ENCODE results near the gene TBC1D22B. TPM values are rescaled to one million over a fixed set of nuclear protein-coding genes. Genes with fewer than 3 reads are reported as not detected.

The TBC1D22B gene
- total RNA-seq, 4 donors from 2014 or later, result 8.0 to 9.5 (median 8.5) TPM

DNA sequence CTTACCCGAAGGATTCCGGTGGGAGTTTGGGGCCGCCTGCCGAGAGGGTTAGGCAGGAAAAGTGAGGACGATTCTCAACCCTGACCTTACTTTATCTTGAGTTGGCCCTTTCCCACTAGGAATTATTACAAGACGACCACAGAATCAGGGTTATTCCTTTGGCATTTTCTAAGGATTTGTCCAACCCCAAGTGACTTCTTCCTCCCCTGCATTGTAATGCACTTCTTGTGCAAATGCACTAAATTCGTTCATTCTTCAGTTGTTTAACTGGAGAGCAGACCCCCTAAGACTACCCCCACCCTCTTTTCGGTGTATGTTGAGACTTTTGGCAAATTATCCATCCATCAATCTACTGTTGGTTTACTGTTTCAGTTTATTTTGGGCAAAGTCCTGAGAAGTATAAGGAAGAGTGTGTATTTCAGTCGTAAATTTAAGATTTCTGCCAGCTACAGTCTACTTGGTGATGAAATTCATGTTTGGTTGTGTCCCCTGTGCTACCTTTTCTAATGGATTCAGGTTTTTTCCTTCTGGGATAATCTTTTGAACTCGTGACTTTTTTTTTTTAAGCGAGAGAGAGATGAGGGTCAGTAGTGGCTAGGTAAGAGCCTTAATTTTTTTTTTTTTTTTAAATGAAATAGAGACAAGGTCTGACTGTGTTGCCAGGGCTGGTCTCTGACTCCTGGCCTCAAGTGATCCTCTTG lies 983 bp downstream of the TBC1D22B start:
- ATAC-seq (ENCODE audit: low FRiP score), result no peak
- TF ChIP-seq, protein P1, sequence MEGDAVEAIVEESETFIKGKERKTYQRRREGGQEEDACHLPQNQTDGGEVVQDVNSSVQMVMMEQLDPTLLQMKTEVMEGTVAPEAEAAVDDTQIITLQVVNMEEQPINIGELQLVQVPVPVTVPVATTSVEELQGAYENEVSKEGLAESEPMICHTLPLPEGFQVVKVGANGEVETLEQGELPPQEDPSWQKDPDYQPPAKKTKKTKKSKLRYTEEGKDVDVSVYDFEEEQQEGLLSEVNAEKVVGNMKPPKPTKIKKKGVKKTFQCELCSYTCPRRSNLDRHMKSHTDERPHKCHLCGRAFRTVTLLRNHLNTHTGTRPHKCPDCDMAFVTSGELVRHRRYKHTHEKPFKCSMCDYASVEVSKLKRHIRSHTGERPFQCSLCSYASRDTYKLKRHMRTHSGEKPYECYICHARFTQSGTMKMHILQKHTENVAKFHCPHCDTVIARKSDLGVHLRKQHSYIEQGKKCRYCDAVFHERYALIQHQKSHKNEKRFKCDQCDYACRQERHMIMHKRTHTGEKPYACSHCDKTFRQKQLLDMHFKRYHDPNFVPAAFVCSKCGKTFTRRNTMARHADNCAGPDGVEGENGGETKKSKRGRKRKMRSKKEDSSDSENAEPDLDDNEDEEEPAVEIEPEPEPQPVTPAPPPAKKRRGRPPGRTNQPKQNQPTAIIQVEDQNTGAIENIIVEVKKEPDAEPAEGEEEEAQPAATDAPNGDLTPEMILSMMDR (IDR thresholded peaks at IDR 0.05), result no peak
- DNase-seq (ENCODE audit: low spot score), result no peak

DNA sequence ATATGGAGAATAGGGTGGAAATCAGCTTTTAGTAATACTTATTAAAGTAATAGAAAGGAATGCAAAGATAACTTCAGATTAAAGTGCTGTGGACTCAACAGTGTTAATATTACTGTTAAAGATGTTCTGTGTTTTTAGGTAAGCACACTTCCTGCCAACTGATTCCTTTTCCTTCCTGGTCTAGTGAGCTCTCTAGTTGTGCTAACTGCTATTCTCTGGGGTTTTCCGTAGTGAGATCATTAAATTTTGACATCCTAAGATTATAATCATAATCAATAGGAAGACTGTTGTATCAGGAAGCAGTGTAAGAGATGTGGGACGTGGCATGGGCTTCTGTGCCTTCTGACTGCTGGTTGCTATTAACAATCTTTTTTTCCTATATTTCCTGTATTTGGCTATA lies 1.6 kb downstream of the TBC1D22B start:
- no peak for DNase-seq (ENCODE audit: low spot score)
- TF ChIP-seq, protein P1 (IDR thresholded peaks at IDR 0.05), result no peak
- ATAC-seq (ENCODE audit: low FRiP score), result no peak

DNA sequence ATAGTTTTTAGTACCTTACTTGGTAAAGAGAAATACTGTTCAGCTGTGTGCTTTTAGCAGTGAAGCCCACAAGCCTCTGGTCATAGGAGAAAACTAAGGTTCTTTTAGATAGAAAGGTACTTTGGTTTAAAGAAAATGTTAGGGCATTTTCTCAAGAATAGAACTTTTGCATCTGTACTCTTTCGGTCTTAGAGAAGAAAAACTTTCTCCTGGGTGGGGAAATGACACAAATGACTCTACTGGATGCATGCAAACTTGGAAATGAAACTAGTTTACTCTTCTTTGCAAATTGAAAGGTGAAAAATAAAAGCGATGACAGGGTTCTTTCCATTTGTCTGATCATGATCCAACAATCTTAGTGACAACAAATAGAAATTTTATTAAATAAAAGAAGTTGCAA lies 2.5 kb downstream of the TBC1D22B start:
- DNase-seq (ENCODE audit: low spot score) (no peak), ATAC-seq (ENCODE audit: low FRiP score) (no peak)
- TF ChIP-seq, protein P1 (IDR thresholded peaks at IDR 0.05), result no peak

DNA sequence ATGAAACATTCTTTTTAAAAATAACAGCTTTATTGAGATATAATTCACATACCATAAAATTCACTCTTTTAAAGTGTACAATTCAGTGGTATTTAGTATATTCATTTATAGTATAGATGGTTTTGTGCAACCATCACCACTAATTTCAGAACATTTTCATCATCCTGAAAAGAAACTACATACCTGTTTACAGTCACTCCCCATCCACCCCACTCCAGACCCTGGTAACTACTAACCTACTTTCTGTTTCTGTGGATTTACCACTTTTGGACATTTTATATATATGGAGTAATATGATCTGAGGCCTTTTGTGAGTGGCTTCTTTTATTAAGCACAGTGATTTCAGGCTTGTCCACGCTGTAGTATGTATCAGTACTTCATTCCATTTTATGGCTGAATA lies 2.9 kb downstream of the TBC1D22B start:
- ATAC-seq (ENCODE audit: low FRiP score) (no peak), DNase-seq (ENCODE audit: low spot score) (no peak)
- TF ChIP-seq, protein P1 (IDR thresholded peaks at IDR 0.05), result no peak

DNA sequence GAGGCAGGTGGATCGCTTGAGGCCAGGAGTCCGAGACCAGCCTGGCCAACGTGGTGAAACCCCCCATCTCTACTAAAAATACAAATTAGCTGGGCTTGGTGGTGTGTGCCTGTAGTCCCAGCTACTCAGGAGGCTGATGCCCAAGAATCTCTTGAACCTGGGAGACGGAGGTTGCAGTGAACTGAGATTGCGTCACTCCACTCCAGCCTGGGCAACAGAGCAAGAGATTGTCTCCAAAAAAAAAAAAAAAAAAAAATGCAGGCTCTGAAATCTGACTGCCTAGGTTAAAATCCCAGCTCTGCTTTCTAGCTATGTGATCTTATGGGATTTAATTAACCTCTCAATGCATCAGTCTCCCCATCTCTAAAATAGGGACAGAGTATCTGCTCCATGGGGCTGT lies 3.6 kb downstream of the TBC1D22B start:
- no peak for DNase-seq (ENCODE audit: low spot score)
- TF ChIP-seq, protein P1 (IDR thresholded peaks at IDR 0.05), result no peak
- ATAC-seq (ENCODE audit: low FRiP score), result no peak

DNA sequence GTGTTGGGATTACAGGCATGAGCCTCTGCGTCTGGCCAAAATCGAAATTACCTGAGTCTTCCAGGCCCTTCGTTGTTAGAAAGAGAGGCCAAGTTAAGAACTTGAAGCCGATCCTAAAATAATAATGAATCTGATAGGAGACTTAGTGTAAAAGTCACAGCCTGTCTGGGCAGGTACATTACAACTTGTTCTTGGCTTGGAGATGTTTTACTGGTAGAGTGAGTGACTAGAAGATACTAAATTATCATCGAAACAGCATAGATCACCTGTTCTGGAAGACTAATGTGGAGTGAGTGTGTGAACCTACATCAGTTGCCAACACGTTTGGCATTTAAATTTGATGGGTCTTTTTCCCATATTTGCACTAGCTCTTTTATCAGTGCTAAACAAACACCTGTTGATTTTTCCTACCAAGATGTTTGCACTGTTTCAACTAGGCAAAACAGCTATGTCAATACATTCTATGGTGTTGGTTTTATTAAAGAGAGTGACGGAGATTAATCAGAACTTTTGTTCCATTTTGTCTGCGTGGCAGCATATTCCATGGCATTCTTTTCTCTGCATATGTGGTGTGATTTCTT lies 5.0 kb downstream of the TBC1D22B start:
- TF ChIP-seq, protein P1 (IDR thresholded peaks at IDR 0.05), result no peak
- DNase-seq (ENCODE audit: low spot score), result no peak
- no peak for ATAC-seq (ENCODE audit: low FRiP score)

DNA sequence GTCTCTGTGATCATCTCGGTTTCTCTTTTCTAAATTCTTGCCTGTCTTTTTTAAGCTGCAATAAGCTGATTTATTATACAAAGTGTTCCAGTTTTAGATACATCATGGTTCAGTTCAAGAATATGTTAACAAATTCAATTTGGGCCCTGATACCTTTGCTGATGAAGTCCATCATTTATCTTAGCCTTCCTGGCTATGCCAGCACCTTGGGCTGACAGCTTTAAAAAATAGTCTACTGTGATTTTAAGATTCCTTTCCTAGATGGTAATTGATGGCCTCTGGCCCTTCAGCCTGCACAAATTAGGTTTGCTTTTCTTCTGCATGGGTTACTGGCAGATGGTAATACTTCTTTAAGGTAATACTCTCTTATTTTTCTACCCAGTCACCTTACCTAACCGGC lies 7.4 kb downstream of the TBC1D22B start:
- ATAC-seq (ENCODE audit: low FRiP score), result no peak
- TF ChIP-seq, protein P1 (IDR thresholded peaks at IDR 0.05), result no peak
- no peak for DNase-seq (ENCODE audit: low spot score)
